DOHH2 (cell line): Measurements from ENCODE around the gene CACNG6.

Experiments used
- H3F3A ChIP-seq: fragments of 200-600 bp; sonication (generic), shearing (Covaris generic); 2 replicates; pipeline ENCODE4 v1.6.0; 2016; ENCODE audit warnings: antibody characterized with exemption, mild to moderate bottlenecking; ENCODE audit not compliant: control insufficient read depth, insufficient read depth
- H3K27ac ChIP-seq: fragments of 200-600 bp; sonication (generic); 2 replicates; pipeline ENCODE4 v1.5.1; 2014; ENCODE audit warnings: low read depth, mild to moderate bottlenecking, low read length, moderate library complexity
- H3K27me3 ChIP-seq: fragments of 200-600 bp; sonication (generic); 2 replicates; pipeline ENCODE4 v1.6.1; 2014; ENCODE audit warnings: mild to moderate bottlenecking, low read length, mixed read lengths; ENCODE audit not compliant: control insufficient read depth
- H3K36me3 ChIP-seq: fragments of 200-600 bp; sonication (generic); 2 replicates; pipeline ENCODE4 v1.6.1; 2014; ENCODE audit warnings: mild to moderate bottlenecking, low read length, moderate library complexity, mixed read lengths; ENCODE audit not compliant: control insufficient read depth
- H3K4me1 ChIP-seq: fragments of 200-600 bp; sonication (generic); 2 replicates; pipeline ENCODE4 v1.6.1; 2014; ENCODE audit warnings: mild to moderate bottlenecking, low read length, mixed read lengths; ENCODE audit not compliant: control insufficient read depth
- H3K4me2 ChIP-seq: fragments of 200-600 bp; sonication (generic); 2 replicates; pipeline ENCODE4 v1.6.0; 2014; ENCODE audit warnings: mild to moderate bottlenecking, low read length, moderate library complexity
- H3K4me3 ChIP-seq: fragments of 200-600 bp; sonication (generic); 2 replicates; pipeline ENCODE4 v1.5.1; 2014; ENCODE audit warnings: mild to moderate bottlenecking, low read length, mixed read lengths
- H3K79me2 ChIP-seq: fragments of 200-600 bp; sonication (generic); 2 replicates; pipeline ENCODE4 v1.6.1; 2014; ENCODE audit warnings: mild to moderate bottlenecking, low read length, mixed read lengths; ENCODE audit not compliant: control insufficient read depth
- H3K9me2 ChIP-seq: fragments of 200-600 bp; sonication (generic); replicated peaks from 2 replicates; pipeline ENCODE4 v1.6.1; 2014; ENCODE audit warnings: mild to moderate bottlenecking, low read length, mixed read lengths; ENCODE audit not compliant: control insufficient read depth
- H3K9me3 ChIP-seq: fragments of 200-600 bp; sonication (generic); 2 replicates; pipeline ENCODE4 v1.6.1; 2014; ENCODE audit warnings: antibody characterized with exemption, low read length, mixed read lengths; ENCODE audit not compliant: control insufficient read depth, insufficient read depth
- H4K20me1 ChIP-seq: fragments of 200-600 bp; sonication (generic); 2 replicates; pipeline ENCODE4 v1.6.0; 2014; ENCODE audit warnings: low read depth, mild to moderate bottlenecking, antibody characterized with exemption, low read length, moderate library complexity; ENCODE audit not compliant: control insufficient read depth, insufficient read depth
- EZH2phosphoT487 ChIP-seq: fragments of 200-600 bp; sonication (generic); IDR thresholded peaks from 2 replicates; pipeline ENCODE4 v1.6.1; 2017; ENCODE audit warnings: borderline replicate concordance, mild to moderate bottlenecking, antibody characterized with exemption, low read length, moderate library complexity, mixed read lengths
- TF ChIP-seq, protein P1 (sequence below): fragments of 200-600 bp; sonication (generic); IDR thresholded peaks from one replicate; pipeline ENCODE4 v1.5.1; 2014; ENCODE audit warnings: antibody characterized with exemption, mild to moderate bottlenecking, low read depth, low read length; ENCODE audit not compliant: poor library complexity, severe bottlenecking

Gene CACNG6

DNA sequence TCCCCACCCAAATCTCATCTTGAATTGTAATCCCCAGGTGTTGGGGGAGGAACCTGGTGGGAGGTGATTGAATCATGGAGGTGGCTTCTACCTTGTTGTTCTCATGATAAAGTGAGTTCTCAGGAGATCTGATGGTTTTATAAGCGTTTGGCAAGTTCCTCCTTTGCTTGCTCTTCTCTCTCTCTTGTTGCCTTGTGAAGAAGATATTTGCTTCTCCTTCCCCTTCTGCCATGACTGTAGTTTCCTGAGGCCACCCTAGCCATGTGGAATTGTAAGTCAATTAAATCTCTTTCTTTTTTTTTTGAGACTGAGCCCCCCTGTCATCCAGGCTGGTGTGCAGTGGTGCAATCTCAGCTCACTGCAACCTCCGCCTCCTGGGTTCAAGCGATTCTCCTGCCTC, 37.9 kb downstream of the CACNG6 start:
- Histone ChIP-seq H3K9me2 (no peaks in the 10 kb centered on the region), H3K4me1 (no peaks in the 10 kb centered on the region), H3K4me2 (no peak overlapping the region), H4K20me1 (no peaks in the 10 kb centered on the region), H3K79me2 (no peaks in the 10 kb centered on the region), H3K27ac (no peak overlapping the region), H3K36me3 (no peaks in the 10 kb centered on the region), H3F3A (no peaks in the 10 kb centered on the region), H3K4me3 (no peak overlapping the region), H3K9me3 (no peaks in the 10 kb centered on the region), H3K27me3 (no peaks in the 10 kb centered on the region)
- no peak for TF ChIP-seq EZH2phosphoT487
- TF ChIP-seq, protein P1, sequence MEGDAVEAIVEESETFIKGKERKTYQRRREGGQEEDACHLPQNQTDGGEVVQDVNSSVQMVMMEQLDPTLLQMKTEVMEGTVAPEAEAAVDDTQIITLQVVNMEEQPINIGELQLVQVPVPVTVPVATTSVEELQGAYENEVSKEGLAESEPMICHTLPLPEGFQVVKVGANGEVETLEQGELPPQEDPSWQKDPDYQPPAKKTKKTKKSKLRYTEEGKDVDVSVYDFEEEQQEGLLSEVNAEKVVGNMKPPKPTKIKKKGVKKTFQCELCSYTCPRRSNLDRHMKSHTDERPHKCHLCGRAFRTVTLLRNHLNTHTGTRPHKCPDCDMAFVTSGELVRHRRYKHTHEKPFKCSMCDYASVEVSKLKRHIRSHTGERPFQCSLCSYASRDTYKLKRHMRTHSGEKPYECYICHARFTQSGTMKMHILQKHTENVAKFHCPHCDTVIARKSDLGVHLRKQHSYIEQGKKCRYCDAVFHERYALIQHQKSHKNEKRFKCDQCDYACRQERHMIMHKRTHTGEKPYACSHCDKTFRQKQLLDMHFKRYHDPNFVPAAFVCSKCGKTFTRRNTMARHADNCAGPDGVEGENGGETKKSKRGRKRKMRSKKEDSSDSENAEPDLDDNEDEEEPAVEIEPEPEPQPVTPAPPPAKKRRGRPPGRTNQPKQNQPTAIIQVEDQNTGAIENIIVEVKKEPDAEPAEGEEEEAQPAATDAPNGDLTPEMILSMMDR, result no peak

DNA sequence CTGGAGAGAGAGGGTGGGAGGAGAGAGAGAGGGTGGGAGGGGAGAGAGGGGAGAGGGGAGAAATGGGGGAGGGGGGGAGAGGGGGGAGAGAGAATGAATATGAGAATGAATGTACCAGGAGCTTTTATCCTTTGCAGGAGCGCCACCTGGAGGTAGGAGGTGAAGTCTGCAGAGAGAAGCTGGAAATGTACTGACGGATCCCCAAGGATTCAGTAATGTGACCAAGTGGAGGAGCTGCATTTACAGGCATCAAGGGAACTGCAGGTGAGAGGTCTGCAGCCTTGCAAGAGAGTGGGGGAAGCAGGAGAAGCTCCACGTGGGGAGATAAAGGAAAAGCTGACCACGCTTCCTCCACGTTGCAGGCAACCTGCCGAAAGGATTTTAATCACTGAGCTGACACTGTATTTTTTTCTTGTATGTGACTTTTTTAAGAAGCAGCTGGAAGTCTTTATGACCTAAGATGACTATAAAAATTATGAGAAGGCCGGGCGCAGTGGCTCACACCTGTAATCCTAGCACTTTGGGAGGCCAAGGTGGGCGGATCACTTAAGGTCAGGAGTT, 38.6 kb downstream of the CACNG6 start:
- Histone ChIP-seq H3K9me2 (no peaks in the 10 kb centered on the region), H3K27ac (no peak overlapping the region), H3K4me3 (no peak overlapping the region), H3K4me2 (no peak overlapping the region), H3K4me1 (no peaks in the 10 kb centered on the region), H3K9me3 (no peaks in the 10 kb centered on the region), H3K27me3 (no peaks in the 10 kb centered on the region), H3F3A (no peaks in the 10 kb centered on the region), H3K79me2 (no peaks in the 10 kb centered on the region), H3K36me3 (no peaks in the 10 kb centered on the region), H4K20me1 (no peaks in the 10 kb centered on the region)
- TF ChIP-seq, protein P1, result peak; percentile 70
- no peak for TF ChIP-seq EZH2phosphoT487

DNA sequence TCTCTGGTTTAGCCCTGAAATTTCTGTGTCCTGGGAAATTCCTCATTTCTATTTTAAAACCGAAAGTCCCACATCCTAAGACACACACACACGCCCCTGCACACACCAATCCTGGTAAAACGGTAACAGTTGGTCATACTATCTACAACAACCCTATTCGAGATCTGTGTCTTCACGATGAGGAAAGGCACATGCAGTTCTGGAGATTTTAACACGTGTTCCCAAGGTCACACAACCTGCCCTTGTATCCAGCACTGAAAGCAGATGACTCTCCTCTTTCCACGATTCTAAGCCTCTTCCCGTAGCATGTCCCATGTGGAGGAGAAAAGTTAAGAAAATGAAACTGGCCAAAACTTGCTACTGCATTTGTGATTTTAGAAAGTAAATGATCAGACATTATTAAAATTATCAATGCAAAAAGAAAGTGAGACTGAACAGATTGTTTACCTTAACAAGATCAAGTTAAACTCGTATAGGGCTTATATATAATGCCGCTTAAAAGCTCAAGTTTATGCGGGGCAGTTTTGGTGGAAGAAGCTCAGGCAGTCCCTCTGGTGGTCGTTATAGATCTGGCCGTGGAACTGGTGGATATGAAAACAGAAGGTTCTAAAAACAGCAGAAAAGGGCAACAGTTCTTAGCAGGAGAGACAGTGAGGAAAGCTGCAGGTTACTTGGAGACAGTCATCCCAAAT, 39.6 kb downstream of the CACNG6 start:
- Histone ChIP-seq H3K36me3 (no peaks in the 10 kb centered on the region), H3K9me3 (no peaks in the 10 kb centered on the region), H3K4me2 (no peak overlapping the region), H3K27me3 (no peaks in the 10 kb centered on the region), H3K4me3 (no peak overlapping the region), H3K9me2 (no peaks in the 10 kb centered on the region), H3K27ac (no peak overlapping the region), H3F3A (no peaks in the 10 kb centered on the region), H4K20me1 (no peaks in the 10 kb centered on the region), H3K79me2 (no peaks in the 10 kb centered on the region), H3K4me1 (no peaks in the 10 kb centered on the region)
- TF ChIP-seq, protein P1, result peak; percentile 29
- TF ChIP-seq EZH2phosphoT487, result no peak
